Astrocyte (in vitro differentiated cells and primary cell): ENCODE measurements around the gene FOXL3. TPM values are rescaled to one million over a fixed set of nuclear protein-coding genes. Genes with fewer than 3 reads are reported as not detected.

ENCODE experiments used
- DNase-seq: peaks from one replicate; pipeline ENCODE4 v3.0.0-alpha.2; 2010; ENCODE audit warnings: low read depth
- FAIRE-seq: peaks from 2 replicates; lab custom pipeline; 2011; peaks lifted over from hg19 to GRCh38; lab: Jason Lieb, UNC
- H2AFZ ChIP-seq: 2 replicates; pipeline ENCODE4 v1.6.0; 2012; ENCODE audit warnings: low read depth, low read length, inconsistent platforms
- H3K27ac ChIP-seq: 2 replicates; pipeline ENCODE4 v1.5.1; 2011; ENCODE audit warnings: low read depth, low read length, inconsistent platforms
- H3K27me3 ChIP-seq: 2 replicates; pipeline ENCODE4 v1.6.0; 2011; ENCODE audit warnings: low read length, inconsistent platforms; ENCODE audit not compliant: insufficient read depth
- H3K36me3 ChIP-seq: 2 replicates; pipeline ENCODE4 v1.5.1; 2011; ENCODE audit warnings: low read length, inconsistent platforms; ENCODE audit not compliant: insufficient read depth
- H3K4me1 ChIP-seq: 2 replicates; pipeline ENCODE4 v1.5.1; 2011; ENCODE audit warnings: low read length, inconsistent platforms; ENCODE audit not compliant: insufficient read depth
- H3K4me2 ChIP-seq: 2 replicates; pipeline ENCODE4 v1.6.0; 2012; ENCODE audit warnings: low read length, inconsistent platforms
- H3K4me3 ChIP-seq: 2 replicates; pipeline ENCODE4 v1.5.1; 2011; ENCODE audit warnings: low read depth, mild to moderate bottlenecking, low read length, inconsistent platforms; ENCODE audit not compliant: insufficient read depth
- H3K79me2 ChIP-seq: 2 replicates; pipeline ENCODE4 v1.6.0; 2012; ENCODE audit warnings: mild to moderate bottlenecking, low read length, inconsistent platforms; ENCODE audit not compliant: insufficient read depth
- H3K9ac ChIP-seq: 2 replicates; pipeline ENCODE4 v1.6.0; 2012; ENCODE audit warnings: mild to moderate bottlenecking, low read length, inconsistent platforms
- H3K9me3 ChIP-seq: 2 replicates; pipeline ENCODE4 v1.5.1; 2012; ENCODE audit warnings: low read depth, mild to moderate bottlenecking, low read length, inconsistent platforms; ENCODE audit not compliant: insufficient read depth
- H4K20me1 ChIP-seq: 2 replicates; pipeline ENCODE4 v1.6.0; 2012; ENCODE audit warnings: low read length, inconsistent platforms; ENCODE audit not compliant: insufficient read depth
- H3K27ac Mint-ChIP-seq: one replicate; pipeline ENCODE4 v1.8.0; 2021; ENCODE audit warnings: mild to moderate bottlenecking, mixed read lengths; ENCODE audit not compliant: unreplicated experiment
- H3K27me3 Mint-ChIP-seq: one replicate; pipeline ENCODE4 v1.8.0; 2021; ENCODE audit warnings: low read depth, mixed read lengths; ENCODE audit not compliant: unreplicated experiment
- H3K36me3 Mint-ChIP-seq: one replicate; pipeline ENCODE4 v1.8.0; 2021; ENCODE audit warnings: low read depth, mixed read lengths; ENCODE audit not compliant: unreplicated experiment
- H3K4me1 Mint-ChIP-seq: one replicate; pipeline ENCODE4 v1.8.0; 2021; ENCODE audit warnings: low read depth, mixed read lengths; ENCODE audit not compliant: unreplicated experiment
- H3K4me3 Mint-ChIP-seq: one replicate; pipeline ENCODE4 v1.8.0; 2021; ENCODE audit warnings: mild to moderate bottlenecking, moderate library complexity, mixed read lengths; ENCODE audit not compliant: unreplicated experiment
- H3K9me3 Mint-ChIP-seq: one replicate; pipeline ENCODE4 v1.8.0; 2021; ENCODE audit warnings: mild to moderate bottlenecking, mixed read lengths; ENCODE audit not compliant: unreplicated experiment
- CTCF ChIP-seq: IDR thresholded peaks from 2 replicates; pipeline ENCODE4 v1.5.1; 2011; ENCODE audit warnings: low read depth, mild to moderate bottlenecking, inconsistent platforms, low read length, moderate library complexity; ENCODE audit not compliant: insufficient read depth
- EZH2 ChIP-seq: IDR thresholded peaks from 2 replicates; pipeline ENCODE4 v1.6.1; 2012; ENCODE audit warnings: mild to moderate bottlenecking, low read length, inconsistent platforms; ENCODE audit not compliant: insufficient read depth
- total RNA-seq: library from RNA; stranded (reverse); gene quantifications from 2 replicates; pipeline ENCODE4 v1.2.1, GENCODE V29; 2021

FOXL3 gene
- total RNA-seq, 1 donor from 2014 or later: not detected

GRCh38 chr7:286266-286665 lies 3.7 kb upstream of the FOXL3 start:
- Mint-ChIP-seq H3K4me3 (no peak overlapping the region), H3K27ac (no peak overlapping the region), H3K9me3 (peaks cover 5% of the 10 kb centered on the region), H3K4me1 (no peaks in the 10 kb centered on the region), H3K36me3 (no peaks in the 10 kb centered on the region), H3K27me3 (peaks cover 29% of the 10 kb centered on the region)
- Histone ChIP-seq H3K27me3 (peaks cover 40% of the 10 kb centered on the region), H2AFZ (no peak overlapping the region), H4K20me1 (no peaks in the 10 kb centered on the region), H3K4me2 (no peak overlapping the region), H3K27ac (no peak overlapping the region), H3K79me2 (no peaks in the 10 kb centered on the region), H3K9me3 (no peaks in the 10 kb centered on the region), H3K36me3 (no peaks in the 10 kb centered on the region), H3K4me3 (no peak overlapping the region), H3K4me1 (no peaks in the 10 kb centered on the region), H3K9ac (no peak overlapping the region)
- no peak for DNase-seq
- TF ChIP-seq EZH2 (no peak), CTCF (no peak)
- no peak for FAIRE-seq

GRCh38 chr7:288671-289101 lies 1.3 kb upstream of the FOXL3 start:
- Histone ChIP-seq H3K4me2 (no peak overlapping the region), H4K20me1 (no peaks in the 10 kb centered on the region), H3K36me3 (no peaks in the 10 kb centered on the region), H3K9me3 (no peaks in the 10 kb centered on the region), H3K27me3 (peaks cover 64% of the 10 kb centered on the region), H3K4me3 (no peak overlapping the region), H3K79me2 (no peaks in the 10 kb centered on the region), H2AFZ (no peak overlapping the region), H3K27ac (no peak overlapping the region), H3K9ac (no peak overlapping the region), H3K4me1 (no peaks in the 10 kb centered on the region)
- TF ChIP-seq CTCF (no peak), EZH2 (no peak)
- no peak overlapping the region for H3K4me3 Mint-ChIP-seq
- H3K36me3 Mint-ChIP-seq: no peaks in the 10 kb centered on the region
- peaks cover 34% of the 10 kb centered on the region for H3K27me3 Mint-ChIP-seq
- FAIRE-seq (no peak), DNase-seq (no peak)
- H3K27ac Mint-ChIP-seq: no peak overlapping the region
- H3K9me3 Mint-ChIP-seq: peaks cover 5% of the 10 kb centered on the region
- H3K4me1 Mint-ChIP-seq: no peaks in the 10 kb centered on the region

- Histone ChIP-seq H3K27me3 (peaks cover 67% of the 10 kb centered on the region), H2AFZ (no peak overlapping the region), H4K20me1 (no peaks in the 10 kb centered on the region), H3K4me3 (no peak overlapping the region), H3K36me3 (no peaks in the 10 kb centered on the region), H3K9ac (no peak overlapping the region), H3K9me3 (no peaks in the 10 kb centered on the region), H3K79me2 (no peaks in the 10 kb centered on the region), H3K4me2 (no peak overlapping the region), H3K4me1 (no peaks in the 10 kb centered on the region), H3K27ac (no peak overlapping the region)
- peaks cover 5% of the 10 kb centered on the region for H3K9me3 Mint-ChIP-seq
- H3K4me3 Mint-ChIP-seq: no peak overlapping the region
- no peak overlapping the region for H3K27ac Mint-ChIP-seq
- no peak for DNase-seq
- H3K27me3 Mint-ChIP-seq: peaks cover 40% of the 10 kb centered on the region
- H3K4me1 Mint-ChIP-seq: no peaks in the 10 kb centered on the region
- FAIRE-seq: no peak
- H3K36me3 Mint-ChIP-seq: no peaks in the 10 kb centered on the region
- TF ChIP-seq CTCF (no peak), EZH2 (peak; percentile 3)
Measured at GRCh38 chr7:289209-289755, 688 bp upstream of the FOXL3 start.
